Measurements from ENCODE around the gene POU3F2.

GRCh38 chr6:98844244-98845210 is 10.2 kb downstream of the POU3F2 start:
- TF ChIP-seq POLR2AphosphoS5 (IDR thresholded peaks at IDR 0.05; ENCODE audit: borderline replicate concordance, low read depth, low read length) (peak; percentile 56; the same call in 1 of the 2 replicates), EZH2 (IDR thresholded peaks at IDR 0.05) (no peak)

Measured in SK-N-MC (cell line).